K562 (cell line): ENCODE measurements around the gene ACTG2. TPM values are rescaled to one million over a fixed set of nuclear protein-coding genes. Genes with fewer than 3 reads are reported as not detected.
A peak's percentile ranks its signal among the peaks of the same experiment; 100 is the strongest.

ENCODE experiments used
- ATAC-seq: fragments of 200-7000 bp; cut with Tn5 transposase; 3 replicates; pipeline ENCODE4 v1.9.1; 2020; ENCODE audit warnings: moderate library complexity
- BruUV-seq: library from RNA; stranded (reverse); fragments of 400-500 nt; replicated peaks from 2 replicates; lab custom pipeline; 2021; lab: Mats Ljungman, UMichigan
- CTCF ChIA-PET: fragments of 300-600 bp; formaldehyde crosslinking; extraction: SDS; loops from one replicate; lab custom pipeline; 2021; ENCODE audit warnings: low intra/inter-chr PET ratio; lab: Yijun Ruan, JAX
- POLR2A ChIA-PET: fragments of 300-600, 350-650 bp; sonication (Branson Sonifier 250); formaldehyde crosslinking; extraction: SDS; loops from one replicate; lab custom pipeline; 2021; ENCODE audit warnings: antibody characterized with exemption, inconsistent platforms; lab: Yijun Ruan, JAX
- DNase-seq, 4 experiments: peaks; one replicate each; pipeline versions ENCODE4 v3.0.0 to v3.0.0-alpha.2; 2011 to 2018; ENCODE audit warnings: low spot score in 3 of 4, mixed read lengths in 3 of 4; ENCODE audit errors: extremely low read depth in 1 of 4
- FAIRE-seq: peaks from 2 replicates; lab custom pipeline; 2011; peaks lifted over from hg19 to GRCh38; lab: Jason Lieb, UNC
- H2AFZ ChIP-seq: 2 replicates; pipeline ENCODE4 v1.6.0; 2011; ENCODE audit warnings: low read depth, low read length, control low read depth, inconsistent platforms
- H3K27ac ChIP-seq: fragments of 200-600 bp; 3 replicates; pipeline ENCODE4 v1.8.0; 2011; ENCODE audit warnings: low read depth, mild to moderate bottlenecking, control low read depth, inconsistent platforms, low read length, moderate library complexity, mixed read lengths; ENCODE audit errors: extremely low read depth
- H3K27me3 ChIP-seq, 2 experiments: fragments of 300-600 bp in 1 of 2; 2 replicates in 1 of 2; 3 replicates in 1 of 2; pipeline versions ENCODE4 v1.6.0 to v1.8.0; 2011; ENCODE audit warnings: inconsistent platforms in 2 of 2, low read length in 2 of 2, mild to moderate bottlenecking in 1 of 2, mixed read lengths in 1 of 2, moderate library complexity in 1 of 2; ENCODE audit not compliant: control insufficient read depth in 2 of 2, insufficient read depth in 2 of 2
- H3K36me3 ChIP-seq: fragments of 300-600 bp; 3 replicates; pipeline ENCODE4 v1.8.0; 2011; ENCODE audit warnings: mild to moderate bottlenecking, low read length, inconsistent platforms; ENCODE audit not compliant: control insufficient read depth, insufficient read depth
- H3K4me1 ChIP-seq, 2 experiments: fragments of 200-600 bp in 1 of 2; replicated peaks in 1 of 2; 2 replicates in 1 of 2; 3 replicates in 1 of 2; pipeline versions ENCODE4 v1.5.1 to v1.8.0; 2011; ENCODE audit warnings: inconsistent platforms in 2 of 2, low read length in 2 of 2, mild to moderate bottlenecking in 1 of 2, mixed read lengths in 1 of 2, moderate library complexity in 1 of 2; ENCODE audit not compliant: control insufficient read depth in 2 of 2, insufficient read depth in 2 of 2
- H3K4me2 ChIP-seq: 2 replicates; pipeline ENCODE4 v1.6.1; 2011; ENCODE audit warnings: low read length, control low read depth, inconsistent platforms, mixed read lengths; ENCODE audit not compliant: insufficient read depth
- H3K4me3 ChIP-seq: fragments of 200-600 bp; sonication (generic), shearing (Covaris generic); 2 replicates; pipeline ENCODE4 v1.5.1; 2016; ENCODE audit warnings: control low read depth, inconsistent platforms
- H3K79me2 ChIP-seq: fragments of 200-600 bp; 3 replicates; pipeline ENCODE4 v1.8.0; 2011; ENCODE audit warnings: low read length, inconsistent platforms; ENCODE audit not compliant: control insufficient read depth, insufficient read depth
- H3K9ac ChIP-seq, 2 experiments: 2 replicates each; pipeline versions ENCODE4 v1.6.0 to v1.6.1; 2011; ENCODE audit warnings: low read depth in 2 of 2, low read length in 2 of 2, control low read depth in 1 of 2, inconsistent platforms in 1 of 2, mild to moderate bottlenecking in 1 of 2, mixed read lengths in 1 of 2; ENCODE audit not compliant: insufficient read depth in 1 of 2
- H3K9me1 ChIP-seq: one replicate; pipeline ENCODE4 v1.6.0; 2011; ENCODE audit warnings: inconsistent platforms, mild to moderate bottlenecking, low read length, moderate library complexity; ENCODE audit not compliant: control insufficient read depth, insufficient read depth
- H3K9me3 ChIP-seq: replicated peaks from 2 replicates; pipeline ENCODE4 v1.5.1; 2011; ENCODE audit warnings: low read depth, low read length, inconsistent platforms; ENCODE audit not compliant: control insufficient read depth, insufficient read depth
- H4K20me1 ChIP-seq: replicated peaks from 2 replicates; pipeline ENCODE4 v1.6.1; 2011; ENCODE audit warnings: low read length, inconsistent platforms, mixed read lengths; ENCODE audit not compliant: control insufficient read depth, insufficient read depth
- FOXK2 ChIP-seq, 2 experiments: fragments of 450-650 bp; IDR thresholded peaks in 1 of 2; conservative IDR thresholded peaks in 1 of 2; 2 replicates each; pipeline ENCODE4 v1.6.1; 2016; ENCODE audit warnings: low read depth in 2 of 2, mild to moderate bottlenecking in 1 of 2
- ZNF175 ChIP-seq: fragments of 200-800 bp; sonication (Bioruptor generic); IDR thresholded peaks from 2 replicates; pipeline ENCODE4 v1.6.1; 2016; ENCODE audit warnings: low read depth, mild to moderate bottlenecking, missing genetic modification characterization, missing compliant biosample characterization
- ZNF280A ChIP-seq: fragments of 450-650 bp; IDR thresholded peaks from 2 replicates; pipeline ENCODE4 v1.6.1; 2018; ENCODE audit warnings: mild to moderate bottlenecking, low read depth; ENCODE audit not compliant: partially characterized antibody
- ZNF589 ChIP-seq: fragments of 200-800 bp; sonication (Bioruptor generic); IDR thresholded peaks from 2 replicates; pipeline ENCODE4 v1.6.1; 2016; ENCODE audit warnings: low read depth, missing genetic modification characterization, missing compliant biosample characterization
- WGBS: fragments of 100-300 bp; shearing (Covaris generic); methylation state at CpG from one replicate; pipeline ENCODE4 v1.1.6; 2016; ENCODE audit warnings: low coverage, mixed read lengths; ENCODE audit not compliant: insufficient coverage; ENCODE audit errors: missing lambda C conversion rate; 5-methylcytosine and 5-hydroxymethylcytosine counted together
- in situ Hi-C: fragments of 300-500 bp; cut with MboI; formaldehyde crosslinking; loops from 4 replicates; pipeline ENCODE4 v1.15.0; 2018; ENCODE audit warnings: inconsistent platforms, mixed read lengths
- intact Hi-C: fragments of 100-400 bp; cut with micrococcal nuclease; formaldehyde crosslinking; loops from 2 replicates; pipeline ENCODE4 v1.14.2; 2022
- polyA plus RNA-seq, 8 experiments: library from polyadenylated mRNA; depleted of rRNA in 4 of 8; stranded (reverse) in 5 of 8; unstranded in 3 of 8; fragments of >200 nt; fragmentation: Nextera tagmentation in 2 of 8; fragmentation: Illumina TruSeq in 1 of 8; extraction: Ambion mirVana in 2 of 8; extraction: Trizol in 1 of 8; gene quantifications; 2 replicates each; pipeline versions ENCODE4 v1.2.1 to v1.2.3, GENCODE V29; 2011 to 2014; ENCODE audit warnings: inconsistent platforms in 1 of 8, missing spikeins in 1 of 8
- total RNA-seq, 7 experiments: library from RNA; depleted of rRNA in 6 of 7; stranded (reverse); fragments of >200 nt in 6 of 7; fragmentation: Illumina TruSeq in 2 of 7; extraction: Trizol in 2 of 7; gene quantifications; 2 replicates each; pipeline versions ENCODE4 v1.2.1 to v1.2.3, GENCODE V29; 2011 to 2021; ENCODE audit warnings: low replicate concordance in 1 of 7

Gene ACTG2
- total and polyA plus RNA-seq, 9 of the 15 experiments (the other 6 are each of a cell fraction or from before 2014, with no cell fraction given) = 0.06 to 0.60 TPM; not detected in 7

- no peaks in the 10 kb centered on the region for H3K36me3 ChIP-seq
- BruUV-seq = no TSS peak
- whole genome bisulfite sequencing = 2% methylated on average over 2 of the region's 2 CpGs
- TF ChIP-seq ZNF175 (CRISPR knock-in tag) (0 out of 2 replicates have a peak, but pooled peaks have one; percentile 39), ZNF280A (no peak), ZNF589 (CRISPR knock-in tag) (0 out of 2 replicates have a peak, but pooled peaks have one; percentile 63), FOXK2 (conservative IDR thresholded peaks at IDR 0.05 in 1 of 2, IDR thresholded peaks at IDR 0.05 in 1 of 2; ENCODE audit: low read depth in 2 of 2) (peak; percentile 57 to 70)
- H3K4me3 ChIP-seq = no peak overlapping the region
- in situ Hi-C loops = no loop called here
- DNase-seq (no peak), ATAC-seq (no peak), FAIRE-seq (no peak)
- ChIA-PET CTCF (interaction anchor here (0.7 kb wide), 1 partner anchor 233 kb away, joined by 3 read pairs; no protein-coding TSS in a partner anchor), POLR2A (no interaction called here)
- peak overlapping the region; percentile 38; the same call in 1 of the 2 replicates for H2AFZ ChIP-seq
- H4K20me1 ChIP-seq = no peaks in the 10 kb centered on the region
- no peak overlapping the region for H3K9ac ChIP-seq
- no peaks in the 10 kb centered on the region for H3K79me2 ChIP-seq
- H3K4me2 ChIP-seq = no peak overlapping the region
- H3K9me3 ChIP-seq = no peaks in the 10 kb centered on the region
- peaks cover 2 to 4% of the 10 kb centered on the region in 2 experiments; a peak in 1 of 5 replicates for H3K27me3 ChIP-seq
- no peak overlapping the region for H3K27ac ChIP-seq
- peaks cover 0 to 6% of the 10 kb centered on the region in 2 experiments; a peak in 1 of 5 replicates for H3K4me1 ChIP-seq
- intact Hi-C loops = no loop called here
- H3K9me1 ChIP-seq = no peaks in the 10 kb centered on the region
These were observed 4.4 kb upstream of the ACTG2 start for GRCh38 chr2:73888388-73888787.
